CD4-positive, alpha-beta T cell treated with Interleukin-10 for 1 hour (primary cell): ENCODE measurements around the gene SETSIP.
"Not testable (repeated sequence)": the region's sequence is repeated elsewhere in the genome, so short reads cannot be mapped to it uniquely, and the experiment has no call there.

ENCODE experiments used
- DNase-seq: peaks from one replicate; pipeline ENCODE4 v3.0.0-alpha.2; 2020

Gene SETSIP

DNA sequence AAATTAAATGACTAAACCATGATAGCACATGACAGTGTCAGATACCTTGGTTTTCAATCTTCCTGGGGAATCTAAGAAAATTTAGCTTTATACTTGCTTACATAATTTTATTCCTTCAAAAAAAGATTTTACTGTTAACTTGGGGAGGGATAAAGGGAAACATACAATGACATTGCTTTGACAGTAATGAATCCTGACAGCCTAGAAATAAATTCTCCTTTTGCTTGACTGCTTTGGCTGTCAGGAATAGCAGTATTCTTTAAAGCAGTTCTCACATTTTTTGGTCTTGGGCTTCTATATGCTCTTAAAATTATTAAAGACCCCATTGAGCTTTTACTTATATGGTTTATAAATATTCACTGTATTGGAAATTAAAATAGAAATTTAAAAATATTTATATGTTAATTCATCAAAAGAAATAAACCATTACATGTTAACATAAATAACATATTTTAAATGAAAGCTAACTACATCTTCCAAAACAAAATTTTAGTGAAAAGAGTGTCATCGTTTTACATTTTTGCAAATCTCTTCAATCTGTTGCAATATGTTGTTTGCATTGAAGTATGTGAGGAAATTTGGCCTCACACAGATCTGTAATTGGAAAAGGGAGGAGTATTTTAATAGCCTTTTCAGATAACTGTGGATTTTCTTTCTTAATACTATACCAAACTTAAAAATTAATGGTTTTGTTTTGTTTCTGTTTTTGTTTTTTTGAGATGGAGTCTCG is 29.3 kb downstream of the SETSIP start:
- DNase-seq: no peak

DNA sequence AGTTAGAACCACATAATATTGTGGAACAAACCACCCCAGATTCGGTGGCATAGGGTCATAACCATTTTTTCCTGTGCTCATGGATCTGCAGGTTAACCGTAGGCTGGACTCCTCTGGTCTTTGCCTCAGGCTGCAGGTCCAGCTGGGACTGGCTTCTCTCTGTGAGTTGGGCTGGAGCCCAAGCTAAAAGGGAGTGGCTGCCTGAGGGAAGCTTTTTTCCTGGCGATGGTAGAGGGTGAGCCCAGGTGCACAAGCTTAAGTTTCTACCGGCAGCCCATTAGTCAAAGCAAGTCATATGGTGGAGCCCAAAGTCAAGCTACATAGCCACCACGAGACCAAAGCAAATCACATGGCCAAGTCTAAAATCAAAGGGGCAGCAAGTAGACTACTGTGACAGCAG is 31.6 kb downstream of the SETSIP start:
- DNase-seq: no peak

DNA sequence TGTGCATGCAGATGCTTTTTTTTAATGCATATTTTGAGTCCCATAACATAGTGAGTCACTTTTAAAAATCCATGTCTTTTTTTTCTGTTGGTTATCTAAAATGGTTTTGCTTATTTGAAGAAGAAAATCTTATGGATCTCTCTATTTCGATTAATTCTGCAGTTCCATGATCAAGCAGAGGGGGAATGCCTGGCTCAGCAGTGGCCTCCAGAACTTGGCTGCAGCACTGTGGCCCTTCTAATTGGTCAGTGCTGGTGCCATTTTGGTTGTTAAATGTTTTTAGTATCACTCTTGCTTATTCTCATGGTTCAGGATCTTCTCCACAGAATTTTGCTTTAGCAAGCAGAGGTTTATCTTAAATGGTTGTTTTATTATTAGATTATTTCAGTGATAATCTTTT is 34.2 kb downstream of the SETSIP start:
- DNase-seq: no peak

DNA sequence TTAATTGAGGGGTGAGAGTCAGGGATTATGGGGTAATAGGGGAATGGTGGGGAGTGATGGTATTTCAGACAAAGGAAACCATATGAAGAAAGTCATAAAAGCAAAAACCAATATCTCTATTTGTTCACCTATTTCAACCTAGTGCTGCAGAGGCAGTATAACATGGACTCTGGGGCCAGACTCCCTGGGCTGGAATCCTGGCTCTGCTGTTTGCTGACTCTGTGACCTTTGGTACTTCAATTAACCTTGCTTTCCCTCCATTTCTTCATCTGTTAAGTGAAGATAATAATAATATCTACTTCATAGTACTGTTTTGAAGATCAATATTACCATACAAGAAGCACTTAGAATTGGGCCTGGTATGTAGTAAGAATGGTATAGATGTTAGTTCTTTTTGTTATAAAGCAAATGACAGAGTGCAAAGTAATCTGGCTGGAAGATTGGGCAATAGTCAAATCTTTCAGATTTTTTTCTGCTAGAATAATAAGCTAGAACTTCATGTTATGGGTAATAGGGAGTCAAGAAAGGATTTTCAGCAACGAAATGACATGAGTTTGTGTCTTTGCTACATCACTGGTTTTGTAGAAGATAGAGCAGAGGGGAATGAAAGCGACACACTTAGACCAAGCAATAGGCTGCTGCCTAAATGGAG is 36.4 kb downstream of the SETSIP start:
- DNase-seq: no peak

DNA sequence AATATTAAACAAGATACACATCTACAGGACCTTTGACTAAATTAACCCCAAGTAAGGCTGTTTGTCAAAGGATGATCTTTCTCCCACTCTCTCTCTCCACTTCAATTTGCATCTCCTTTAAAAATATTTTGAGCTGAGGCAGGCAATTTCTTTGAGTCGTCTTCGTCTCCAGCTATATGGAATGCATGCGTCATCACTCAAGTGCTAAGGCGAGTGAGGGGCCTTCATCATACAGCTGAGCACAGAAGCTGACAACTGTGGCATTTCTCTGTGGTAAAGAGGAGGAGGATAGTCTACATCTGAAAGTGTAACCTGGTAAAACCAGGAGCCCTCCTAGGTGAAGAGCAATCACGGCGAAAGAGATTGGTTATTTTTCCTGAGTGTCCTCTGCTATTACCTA is 37.8 kb downstream of the SETSIP start:
- no peak for DNase-seq

DNA sequence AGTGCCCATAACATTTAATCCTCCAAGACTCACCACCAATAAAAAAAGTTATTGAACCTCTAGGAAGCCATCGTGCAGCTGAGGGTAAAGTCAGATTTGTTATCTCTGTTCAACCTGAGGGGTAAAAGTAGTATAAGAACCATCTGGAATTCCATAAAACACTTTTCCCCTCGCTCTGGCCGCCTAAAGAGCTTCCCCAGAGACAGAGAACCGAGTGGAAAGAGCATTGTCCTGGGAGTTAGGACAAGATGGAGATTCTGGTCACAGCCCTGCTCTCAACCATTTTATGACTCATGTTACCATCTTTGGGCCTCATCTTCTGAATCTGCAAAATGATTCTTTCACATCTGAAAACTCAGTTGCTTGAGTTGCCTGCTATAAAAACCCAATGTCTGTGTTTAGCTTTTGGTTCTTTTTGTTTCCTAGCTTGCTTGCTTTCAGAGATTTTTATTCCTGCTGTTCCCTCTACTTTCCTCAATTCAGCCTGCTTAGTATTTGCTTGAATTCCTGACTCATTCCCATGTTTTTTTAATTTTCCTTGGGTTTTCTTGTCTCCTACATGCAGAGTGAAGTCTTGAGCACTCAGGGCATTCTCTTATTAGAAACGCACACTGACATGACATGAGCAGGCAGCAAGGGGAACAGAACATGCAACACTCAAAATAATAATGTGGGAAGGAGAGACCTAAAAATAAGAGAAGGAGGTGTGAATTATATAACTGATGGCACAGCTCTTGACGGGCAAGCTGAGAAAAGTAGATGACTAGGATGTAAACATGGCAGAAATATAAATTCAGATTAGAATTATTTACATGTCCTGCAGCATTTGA is 43.7 kb downstream of the SETSIP start:
- DNase-seq: no peak

DNA sequence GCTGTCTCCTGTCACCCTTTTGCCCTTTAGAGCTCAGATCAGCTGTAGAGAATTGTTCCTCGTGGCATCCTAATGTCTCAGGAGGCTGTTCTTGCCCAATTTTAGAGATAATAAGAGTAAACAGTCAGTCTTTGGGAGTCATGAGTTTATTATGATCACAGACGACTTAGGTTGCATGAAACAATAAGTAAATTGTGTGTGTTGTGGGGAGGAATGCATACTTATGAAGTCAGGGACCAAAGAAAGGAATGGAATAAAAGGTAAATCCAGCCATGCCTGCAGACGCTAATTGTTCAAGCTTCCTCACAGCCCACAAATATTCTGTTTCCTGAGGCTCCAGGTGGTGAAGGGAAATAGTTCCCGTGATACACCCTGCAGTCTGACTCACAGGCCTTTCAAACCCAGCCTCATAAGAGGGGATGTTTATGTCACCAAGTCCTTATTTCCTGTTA is 44.5 kb downstream of the SETSIP start:
- DNase-seq: no peak

DNA sequence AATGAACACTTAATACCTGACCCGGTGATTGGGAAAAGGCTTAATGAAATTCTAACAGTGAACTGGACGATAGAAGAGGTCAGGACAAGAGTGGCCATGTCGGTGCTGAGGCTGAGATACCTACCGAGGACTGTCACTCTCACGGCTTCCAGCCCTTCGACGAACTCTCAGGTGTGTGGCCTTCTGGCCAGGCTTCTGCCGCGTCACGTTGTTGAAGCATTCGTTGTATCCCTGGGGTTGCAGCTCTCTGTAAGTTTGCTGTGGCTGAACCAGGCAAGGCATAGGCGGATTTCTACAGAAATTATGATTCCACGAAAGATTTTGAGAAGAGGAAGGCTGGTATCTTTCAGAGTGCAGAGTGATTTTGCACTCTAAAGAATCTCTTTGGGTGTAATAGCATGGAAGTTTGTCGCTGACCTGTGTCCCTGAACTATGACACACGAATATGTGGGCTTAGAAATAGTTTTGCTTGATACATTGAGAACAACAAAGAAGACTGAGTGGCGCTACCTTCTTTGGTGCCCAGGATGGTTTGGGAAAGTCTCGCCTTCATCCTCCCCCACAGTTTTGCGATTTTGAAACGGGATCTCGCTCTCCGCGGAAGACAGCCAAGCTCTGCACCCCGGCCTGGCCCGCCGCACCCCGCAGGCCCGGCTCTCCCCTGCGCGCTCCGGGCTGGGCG is 45.8 kb downstream of the SETSIP start:
- DNase-seq: no peak

DNA sequence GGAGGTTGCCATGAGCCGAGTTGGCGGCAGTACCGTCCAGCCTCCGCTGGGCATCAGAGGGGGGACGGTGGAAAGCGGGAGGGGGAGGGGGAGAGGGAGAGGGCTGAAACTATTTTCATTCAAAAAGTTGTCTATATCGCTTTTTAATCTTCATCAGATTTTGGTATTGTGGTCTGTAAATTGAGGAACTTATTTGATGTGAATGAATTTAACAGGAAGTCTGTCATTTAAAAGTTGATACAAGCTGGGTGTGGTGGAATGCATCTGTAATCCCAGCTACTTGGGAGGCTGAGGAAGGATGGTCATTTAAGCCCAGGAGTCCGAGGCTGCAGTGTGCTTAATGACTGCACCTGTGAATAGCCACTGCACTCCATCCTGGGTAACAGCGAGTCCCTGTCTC is 48.4 kb downstream of the SETSIP start:
- no peak for DNase-seq

DNA sequence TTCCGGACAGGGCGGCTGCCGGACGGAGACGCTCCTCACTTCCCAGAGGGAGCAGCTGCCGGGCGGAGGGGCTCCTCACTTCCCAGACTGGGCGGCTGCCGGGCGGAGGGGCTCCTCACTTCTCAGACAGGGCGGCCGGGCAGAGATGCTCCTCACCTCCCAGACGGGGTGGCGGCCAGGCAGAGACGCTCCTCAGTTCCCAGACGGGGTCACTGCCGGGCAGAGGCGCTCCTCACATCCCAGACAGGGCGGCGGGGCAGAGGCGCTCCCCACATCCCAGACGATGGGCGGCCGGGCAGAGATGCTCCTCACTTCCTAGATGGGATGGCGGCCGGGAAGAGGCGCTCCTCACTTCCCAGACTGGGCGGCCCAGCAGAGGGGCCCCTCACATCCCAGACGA is 49.2 kb downstream of the SETSIP start:
- DNase-seq: not testable (repeated sequence)
